Adipocyte (in vitro differentiated cells): ENCODE results near the gene DRAXIN.
A peak's percentile ranks its signal among the peaks of the same experiment; 100 is the strongest.

Experiments used
- DNase-seq: peaks from one replicate; pipeline ENCODE4 v3.0.0-alpha.2; 2015; ENCODE audit warnings: low read depth
- H3K27me3 ChIP-seq: replicated peaks from 2 replicates; pipeline ENCODE4 v1.7.0; 2013; ENCODE audit warnings: mild to moderate bottlenecking, low read length, moderate library complexity; ENCODE audit not compliant: control insufficient read depth, insufficient read depth
- H3K36me3 ChIP-seq: 2 replicates; pipeline ENCODE4 v1.7.0; 2013; ENCODE audit warnings: low read length, mild to moderate bottlenecking, moderate library complexity; ENCODE audit not compliant: control insufficient read depth, insufficient read depth, severe bottlenecking
- H3K4me1 ChIP-seq: 2 replicates; pipeline ENCODE4 v1.7.0; 2013; ENCODE audit warnings: mild to moderate bottlenecking, low read length, moderate library complexity; ENCODE audit not compliant: control insufficient read depth, insufficient read depth
- H3K4me3 ChIP-seq: 2 replicates; pipeline ENCODE4 v1.7.0; 2013; ENCODE audit warnings: mild to moderate bottlenecking, low read length, moderate library complexity
- H3K9ac ChIP-seq: 2 replicates; pipeline ENCODE4 v1.7.0; 2013; ENCODE audit warnings: mild to moderate bottlenecking, low read length, moderate library complexity
- H3K9me3 ChIP-seq: 2 replicates; pipeline ENCODE4 v1.7.0; 2013; ENCODE audit warnings: mild to moderate bottlenecking, low read length, moderate library complexity; ENCODE audit not compliant: control insufficient read depth

Gene DRAXIN

DNA sequence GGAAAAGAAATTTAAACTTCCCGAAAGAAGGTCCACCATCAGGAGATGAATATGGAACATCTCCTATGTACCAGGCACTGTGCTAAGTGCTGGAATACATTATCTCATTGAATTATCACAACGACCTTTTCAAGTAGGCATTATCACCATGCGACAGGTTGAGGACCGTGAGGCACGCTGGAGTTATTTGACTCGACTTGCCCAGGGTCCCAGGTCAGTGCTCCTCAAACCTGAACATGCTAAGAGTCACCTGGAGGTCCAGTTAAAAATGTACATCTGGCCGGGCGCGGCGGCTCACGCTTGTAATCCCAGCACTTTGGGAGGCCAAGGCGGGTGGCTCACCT lies 28.5 kb downstream of the DRAXIN start:
- H3K36me3 ChIP-seq: no peaks in the 10 kb centered on the region
- H3K4me1 ChIP-seq: peaks cover 9% of the 10 kb centered on the region
- no peak overlapping the region for H3K9ac ChIP-seq
- H3K9me3 ChIP-seq: no peaks in the 10 kb centered on the region
- no peak for DNase-seq
- H3K27me3 ChIP-seq: peaks cover 46% of the 10 kb centered on the region
- peak overlapping the region; percentile 26 for H3K4me3 ChIP-seq

DNA sequence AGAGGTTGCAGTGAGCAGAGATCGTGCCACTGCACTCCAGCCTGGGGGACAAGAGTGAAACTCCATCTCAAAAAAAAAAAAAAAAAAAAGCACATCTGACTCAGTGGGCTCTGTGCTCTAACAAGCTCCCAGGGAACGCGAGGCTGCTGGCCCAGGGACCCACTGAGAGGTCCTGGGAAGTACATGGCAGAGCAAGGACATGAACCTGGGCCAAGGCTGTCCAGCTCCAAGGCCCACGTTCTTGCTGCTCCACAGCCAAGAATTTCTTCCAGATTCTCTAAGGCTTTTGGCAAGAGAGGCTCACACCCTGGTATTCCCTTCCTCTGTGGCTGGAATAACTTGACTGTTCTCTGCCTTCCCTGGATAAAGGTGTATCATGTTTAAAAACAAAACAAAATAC lies 29.0 kb downstream of the DRAXIN start:
- Histone ChIP-seq H3K4me1 (peaks cover 9% of the 10 kb centered on the region), H3K9ac (no peak overlapping the region), H3K36me3 (no peaks in the 10 kb centered on the region), H3K27me3 (peaks cover 43% of the 10 kb centered on the region), H3K9me3 (no peaks in the 10 kb centered on the region), H3K4me3 (no peak overlapping the region)
- DNase-seq: no peak

DNA sequence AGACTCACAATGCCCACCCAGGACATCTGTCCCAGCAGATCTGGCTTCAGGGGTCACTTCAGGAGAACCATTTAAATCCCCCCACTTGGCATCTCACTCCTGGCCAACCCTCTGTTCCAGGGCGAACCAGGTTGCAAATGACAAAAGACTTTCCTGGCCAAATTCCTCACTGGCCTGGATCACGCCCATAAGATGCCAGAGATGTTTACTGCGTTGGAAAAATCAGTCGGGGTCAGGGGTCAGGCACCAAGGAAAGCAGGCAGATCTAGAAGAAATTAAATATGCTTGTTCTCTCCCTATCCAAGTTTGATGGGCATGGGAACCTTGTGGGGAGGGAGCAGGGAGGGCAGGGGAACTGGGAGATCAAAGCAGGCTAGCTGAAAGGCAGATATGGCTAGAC lies 29.8 kb downstream of the DRAXIN start:
- Histone ChIP-seq H3K27me3 (peaks cover 35% of the 10 kb centered on the region), H3K9ac (no peak overlapping the region), H3K9me3 (no peaks in the 10 kb centered on the region), H3K4me1 (peaks cover 9% of the 10 kb centered on the region), H3K36me3 (no peaks in the 10 kb centered on the region), H3K4me3 (no peak overlapping the region)
- DNase-seq: no peak

DNA sequence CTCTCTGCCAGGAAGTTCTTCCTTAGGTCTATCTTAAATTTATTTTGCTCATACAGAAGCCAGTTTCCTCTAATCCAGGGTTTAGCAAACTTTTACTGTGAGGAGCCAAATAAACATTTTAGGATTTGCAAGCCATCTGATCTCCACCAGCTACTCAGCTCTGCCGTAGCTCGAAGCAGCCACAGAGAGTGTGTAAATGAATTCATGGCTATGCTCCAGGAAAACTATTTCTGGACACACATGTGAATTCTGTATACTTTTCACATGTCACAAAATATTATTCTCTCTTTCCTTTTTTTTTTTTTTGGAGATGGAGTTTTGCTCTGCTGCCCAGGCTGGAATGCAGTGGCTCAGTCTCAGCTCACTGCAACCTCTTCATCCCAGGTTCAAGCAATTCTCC lies 31.0 kb downstream of the DRAXIN start:
- peaks cover 9% of the 10 kb centered on the region for H3K4me1 ChIP-seq
- DNase-seq: no peak
- no peaks in the 10 kb centered on the region for H3K9me3 ChIP-seq
- H3K4me3 ChIP-seq: no peak overlapping the region
- H3K27me3 ChIP-seq: peaks cover 30% of the 10 kb centered on the region
- no peak overlapping the region for H3K9ac ChIP-seq
- H3K36me3 ChIP-seq: no peaks in the 10 kb centered on the region

DNA sequence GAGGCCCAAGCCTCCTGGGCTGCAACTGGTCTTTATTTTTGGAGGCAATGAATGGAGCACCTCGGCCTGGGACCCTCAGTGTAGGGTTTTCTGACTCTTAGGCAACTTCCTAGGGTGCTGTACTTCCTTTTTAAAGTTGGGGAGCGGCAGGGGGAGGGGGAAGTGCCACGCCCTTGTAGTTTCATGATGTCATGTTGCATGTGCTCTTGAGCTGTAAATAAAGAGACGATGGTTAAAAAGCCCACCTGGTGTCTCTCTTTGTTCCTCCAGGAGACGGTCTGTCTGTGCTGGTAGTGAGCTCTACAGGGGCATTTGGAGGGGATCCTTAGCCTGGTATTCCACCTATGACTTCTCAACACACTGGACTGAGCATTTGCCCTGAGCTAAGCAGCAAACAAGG lies 34.1 kb downstream of the DRAXIN start:
- DNase-seq: no peak
- H3K4me3 ChIP-seq: no peak overlapping the region
- H3K9me3 ChIP-seq: no peaks in the 10 kb centered on the region
- H3K36me3 ChIP-seq: no peaks in the 10 kb centered on the region
- H3K27me3 ChIP-seq: peaks cover 24% of the 10 kb centered on the region
- H3K4me1 ChIP-seq: peaks cover 7% of the 10 kb centered on the region
- H3K9ac ChIP-seq: no peak overlapping the region

DNA sequence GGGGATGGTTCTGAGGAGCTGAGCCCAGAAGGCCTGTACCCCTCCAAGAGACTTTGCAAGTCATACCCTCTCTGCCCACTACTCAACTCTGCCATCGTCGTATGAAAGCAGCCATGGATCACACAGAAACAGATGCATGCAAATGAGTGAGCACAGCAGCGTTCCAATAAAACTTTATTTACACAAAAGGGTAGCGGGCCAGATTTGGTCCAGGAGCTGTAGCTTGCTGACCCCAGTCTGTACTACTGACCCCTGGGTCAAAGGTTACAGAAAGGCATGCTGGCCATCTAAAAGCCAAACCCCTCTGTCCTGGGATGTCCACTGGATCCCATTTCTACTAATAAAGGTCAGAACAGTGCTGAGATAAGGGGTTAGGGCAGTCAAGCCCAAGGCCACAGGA lies 35.6 kb downstream of the DRAXIN start:
- H3K9ac ChIP-seq: no peak overlapping the region
- H3K4me3 ChIP-seq: no peak overlapping the region
- DNase-seq: no peak
- peaks cover 16% of the 10 kb centered on the region for H3K4me1 ChIP-seq
- H3K9me3 ChIP-seq: no peaks in the 10 kb centered on the region
- peaks cover 16% of the 10 kb centered on the region for H3K27me3 ChIP-seq
- H3K36me3 ChIP-seq: no peaks in the 10 kb centered on the region

DNA sequence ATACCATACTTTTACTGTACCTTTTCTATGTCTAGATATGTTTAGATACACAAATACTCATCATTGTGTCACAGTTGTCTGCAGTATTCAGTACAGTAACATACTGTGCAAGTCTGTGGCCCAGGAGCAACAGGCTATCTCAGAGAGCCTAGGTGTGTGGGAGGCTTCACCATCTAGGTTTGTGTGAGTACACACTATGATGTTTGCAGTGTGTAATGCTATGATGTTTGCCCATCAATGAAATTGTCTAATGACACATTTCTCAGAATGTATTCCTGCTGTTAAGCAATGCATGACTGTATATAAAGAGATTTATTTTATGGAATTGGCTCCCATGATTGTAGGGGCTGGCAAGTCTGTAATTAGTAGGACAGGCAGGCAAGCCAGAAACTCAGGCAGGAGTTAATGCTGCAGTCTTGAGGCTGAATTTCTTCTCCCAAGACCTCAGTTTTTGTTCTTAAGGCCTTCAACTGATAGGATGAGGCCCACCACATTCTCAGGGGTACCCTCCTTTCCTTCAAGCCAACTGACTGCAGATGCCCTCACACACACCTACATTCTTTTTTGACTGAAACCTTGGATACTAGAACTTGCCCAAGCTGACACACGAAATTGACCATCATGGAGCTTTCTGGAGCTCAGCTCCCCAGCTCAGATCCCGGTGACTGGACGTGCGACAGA lies 36.8 kb downstream of the DRAXIN start:
- H3K36me3 ChIP-seq: no peaks in the 10 kb centered on the region
- no peak overlapping the region for H3K4me3 ChIP-seq
- no peak overlapping the region for H3K9ac ChIP-seq
- no peak for DNase-seq
- peaks cover 16% of the 10 kb centered on the region for H3K27me3 ChIP-seq
- H3K4me1 ChIP-seq: peaks cover 22% of the 10 kb centered on the region
- no peaks in the 10 kb centered on the region for H3K9me3 ChIP-seq

DNA sequence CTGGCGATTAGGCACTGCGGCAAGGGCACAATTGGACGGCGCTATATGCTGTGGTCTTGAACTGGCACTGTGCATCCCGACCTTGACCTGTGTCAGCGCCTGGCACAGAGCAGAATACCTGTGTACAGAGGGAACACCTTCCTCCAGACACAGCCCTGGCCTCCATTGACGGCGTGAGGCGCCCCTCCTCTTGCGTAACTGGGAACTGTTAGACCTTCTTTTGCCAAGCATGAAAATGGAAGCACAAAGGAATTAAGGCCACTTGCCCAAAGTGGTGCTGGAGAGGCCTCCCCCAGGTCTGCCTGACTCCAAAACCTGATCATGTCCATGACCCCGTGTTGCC lies 37.6 kb downstream of the DRAXIN start:
- no peak overlapping the region for H3K9ac ChIP-seq
- peaks cover 22% of the 10 kb centered on the region for H3K4me1 ChIP-seq
- H3K4me3 ChIP-seq: no peak overlapping the region
- DNase-seq: no peak
- no peaks in the 10 kb centered on the region for H3K9me3 ChIP-seq
- H3K27me3 ChIP-seq: peaks cover 10% of the 10 kb centered on the region
- H3K36me3 ChIP-seq: no peaks in the 10 kb centered on the region

DNA sequence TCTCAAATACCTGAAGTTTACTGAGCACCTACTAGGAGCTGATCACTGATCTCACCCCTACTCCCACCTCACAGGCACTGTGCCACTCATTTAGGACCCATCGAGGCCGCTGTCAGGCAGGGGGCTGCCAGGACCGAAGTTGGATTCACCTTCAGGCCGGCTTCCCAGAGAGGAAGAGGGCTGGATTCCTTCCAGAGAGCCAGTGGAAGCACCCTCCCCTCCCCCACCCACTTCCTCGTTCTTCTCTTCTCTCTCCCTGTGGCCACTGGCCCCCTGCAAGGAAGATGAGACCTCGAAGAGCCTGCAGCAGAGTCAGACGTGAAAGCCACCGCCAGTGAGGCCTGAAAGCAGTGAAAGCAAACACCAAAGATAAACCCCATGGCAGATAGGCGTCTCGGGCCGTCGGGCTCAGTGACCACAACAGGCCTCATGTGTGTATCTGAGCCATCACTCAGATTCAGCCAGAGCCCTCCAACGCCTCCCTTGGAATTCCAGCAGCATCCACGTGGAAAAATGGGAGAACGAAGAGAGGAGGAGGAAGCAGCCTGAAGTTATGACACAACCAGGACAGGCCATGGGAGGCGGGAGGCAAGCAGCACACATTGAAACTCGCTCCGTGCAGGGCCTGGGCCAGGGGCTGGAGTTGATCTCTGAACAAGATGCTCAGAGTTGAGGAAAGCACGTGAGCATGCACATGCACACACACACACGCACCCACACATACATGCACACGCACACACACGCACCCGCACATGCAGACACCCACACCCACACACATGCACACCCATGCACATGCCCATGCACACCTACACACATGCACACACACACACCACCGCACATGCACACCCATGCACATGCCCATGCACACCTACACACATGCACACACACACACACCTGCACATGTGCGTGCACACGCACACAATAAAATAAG lies 38.3 kb downstream of the DRAXIN start:
- DNase-seq: no peak
- peaks cover 22% of the 10 kb centered on the region for H3K4me1 ChIP-seq
- no peak overlapping the region for H3K9ac ChIP-seq
- no peaks in the 10 kb centered on the region for H3K9me3 ChIP-seq
- H3K36me3 ChIP-seq: no peaks in the 10 kb centered on the region
- no peak overlapping the region for H3K4me3 ChIP-seq
- peaks cover 3% of the 10 kb centered on the region for H3K27me3 ChIP-seq

DNA sequence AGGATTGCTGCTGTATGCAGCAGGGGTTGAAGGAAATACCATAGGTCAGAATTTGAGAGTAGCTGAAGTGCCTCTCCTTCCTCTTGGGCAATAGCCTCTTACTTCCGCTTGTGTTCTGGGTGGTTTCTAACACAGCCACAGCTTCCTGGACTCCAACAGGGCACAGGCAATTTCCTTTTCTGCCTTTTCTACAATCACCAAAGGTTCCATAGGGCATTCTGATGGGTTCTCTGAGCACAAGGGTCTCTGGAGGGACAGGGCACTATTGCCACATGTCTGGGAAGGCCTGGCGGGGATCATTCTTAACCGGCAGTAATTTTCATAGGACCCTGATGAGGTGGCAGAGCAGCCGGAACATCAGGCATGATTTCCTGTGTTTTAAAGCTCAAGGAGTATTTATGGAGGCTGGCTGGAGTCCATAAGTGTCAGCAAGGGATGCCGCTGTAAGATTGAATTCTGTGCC lies 39.0 kb downstream of the DRAXIN start:
- H3K4me3 ChIP-seq: no peak overlapping the region
- peaks cover 22% of the 10 kb centered on the region for H3K4me1 ChIP-seq
- no peak for DNase-seq
- no peaks in the 10 kb centered on the region for H3K9me3 ChIP-seq
- H3K9ac ChIP-seq: no peak overlapping the region
- no peaks in the 10 kb centered on the region for H3K36me3 ChIP-seq
- no peaks in the 10 kb centered on the region for H3K27me3 ChIP-seq

DNA sequence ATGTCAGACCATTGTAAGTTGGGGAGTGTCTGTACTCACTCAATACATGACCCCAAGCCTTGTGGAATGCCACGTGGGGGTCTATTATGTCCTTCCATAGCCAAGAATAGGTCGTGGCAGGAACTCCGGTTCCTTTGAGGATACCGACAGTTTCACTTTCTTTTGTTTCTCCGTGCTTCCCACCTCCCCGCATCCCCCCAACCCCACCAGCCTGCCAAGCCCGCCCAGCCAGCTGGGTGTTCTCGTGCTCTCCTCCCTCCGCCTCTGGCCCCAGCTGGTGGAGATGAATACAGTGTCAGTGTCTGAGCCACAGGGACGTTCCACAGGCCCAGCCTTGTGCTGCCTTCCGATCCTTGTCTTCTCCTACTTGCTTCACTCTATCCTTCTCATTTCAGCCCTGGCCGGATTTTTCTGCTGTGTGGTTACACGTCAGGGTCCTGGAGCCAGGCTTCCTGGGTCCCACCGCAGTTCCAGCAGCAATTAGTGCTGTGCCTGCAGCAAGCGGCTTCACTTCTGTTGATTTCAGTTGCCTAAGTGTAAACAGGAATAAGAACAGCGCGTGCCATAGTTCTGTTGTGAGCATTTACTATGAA lies 40.3 kb downstream of the DRAXIN start:
- Histone ChIP-seq H3K4me1 (peaks cover 25% of the 10 kb centered on the region), H3K36me3 (no peaks in the 10 kb centered on the region), H3K9me3 (no peaks in the 10 kb centered on the region), H3K4me3 (peak overlapping the region; percentile 70), H3K27me3 (no peaks in the 10 kb centered on the region), H3K9ac (peak overlapping the region; percentile 74)
- DNase-seq: peak; percentile 61
